ENCODE data around the gene GPRC5C. TPM values are rescaled to one million over a fixed set of nuclear protein-coding genes. Genes with fewer than 3 reads are reported as not detected.

The GPRC5C gene
- total RNA-seq, 4 donors from 2014 or later = 11.3 to 27.2 (median 14.3) TPM

- Histone ChIP-seq H3K27me3 (no peaks in the 10 kb centered on the region), H3K4me3 (no peak overlapping the region), H3K36me3 (peaks cover 0 to 12% of the 10 kb centered on the region in 2 donors), H3K9me3 (no peaks in the 10 kb centered on the region), H3K27ac (peak overlapping the region in 3 of 4 donors; percentile 43 to 64 (median 60)), H3K4me1 (peaks cover 0 to 65% (median 23%) of the 10 kb centered on the region in 3 donors)
- TF ChIP-seq, protein P1, sequence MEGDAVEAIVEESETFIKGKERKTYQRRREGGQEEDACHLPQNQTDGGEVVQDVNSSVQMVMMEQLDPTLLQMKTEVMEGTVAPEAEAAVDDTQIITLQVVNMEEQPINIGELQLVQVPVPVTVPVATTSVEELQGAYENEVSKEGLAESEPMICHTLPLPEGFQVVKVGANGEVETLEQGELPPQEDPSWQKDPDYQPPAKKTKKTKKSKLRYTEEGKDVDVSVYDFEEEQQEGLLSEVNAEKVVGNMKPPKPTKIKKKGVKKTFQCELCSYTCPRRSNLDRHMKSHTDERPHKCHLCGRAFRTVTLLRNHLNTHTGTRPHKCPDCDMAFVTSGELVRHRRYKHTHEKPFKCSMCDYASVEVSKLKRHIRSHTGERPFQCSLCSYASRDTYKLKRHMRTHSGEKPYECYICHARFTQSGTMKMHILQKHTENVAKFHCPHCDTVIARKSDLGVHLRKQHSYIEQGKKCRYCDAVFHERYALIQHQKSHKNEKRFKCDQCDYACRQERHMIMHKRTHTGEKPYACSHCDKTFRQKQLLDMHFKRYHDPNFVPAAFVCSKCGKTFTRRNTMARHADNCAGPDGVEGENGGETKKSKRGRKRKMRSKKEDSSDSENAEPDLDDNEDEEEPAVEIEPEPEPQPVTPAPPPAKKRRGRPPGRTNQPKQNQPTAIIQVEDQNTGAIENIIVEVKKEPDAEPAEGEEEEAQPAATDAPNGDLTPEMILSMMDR (IDR thresholded peaks at IDR 0.05) = no peak
- TF ChIP-seq POLR2AphosphoS5 (IDR thresholded peaks at IDR 0.05) (no peak), EP300 (IDR thresholded peaks at IDR 0.05) (no peak), POLR2A (IDR thresholded peaks at IDR 0.05) (no peak)
- ATAC-seq = no peak
- WGBS, 2 donors (ENCODE audit: low coverage in 1 of 2) = no CpG with 5 or more reads among the region's 5 CpGs
These were observed 17.9 kb downstream of the GPRC5C start for GRCh38 chr17:74449773-74450172.

GRCh38 chr17:74450231-74450630, 18.3 kb downstream of the GPRC5C start:
- no peaks in the 10 kb centered on the region for H3K9me3 ChIP-seq
- H3K4me1 ChIP-seq = peaks cover 0 to 65% (median 25%) of the 10 kb centered on the region in 3 donors
- H3K27ac ChIP-seq = peak overlapping the region in 1 of 4 donors; percentile 64
- WGBS, 2 donors (ENCODE audit: low coverage in 1 of 2) = 94% methylated on average over 3 of the region's 3 CpGs
- TF ChIP-seq, protein P1 (IDR thresholded peaks at IDR 0.05) = no peak
- no peak for TF ChIP-seq POLR2A (IDR thresholded peaks at IDR 0.05)
- no peaks in the 10 kb centered on the region for H3K27me3 ChIP-seq
- peaks cover 0 to 12% of the 10 kb centered on the region in 2 donors for H3K36me3 ChIP-seq
- no peak overlapping the region for H3K4me3 ChIP-seq
- ATAC-seq = no peak

DNA sequence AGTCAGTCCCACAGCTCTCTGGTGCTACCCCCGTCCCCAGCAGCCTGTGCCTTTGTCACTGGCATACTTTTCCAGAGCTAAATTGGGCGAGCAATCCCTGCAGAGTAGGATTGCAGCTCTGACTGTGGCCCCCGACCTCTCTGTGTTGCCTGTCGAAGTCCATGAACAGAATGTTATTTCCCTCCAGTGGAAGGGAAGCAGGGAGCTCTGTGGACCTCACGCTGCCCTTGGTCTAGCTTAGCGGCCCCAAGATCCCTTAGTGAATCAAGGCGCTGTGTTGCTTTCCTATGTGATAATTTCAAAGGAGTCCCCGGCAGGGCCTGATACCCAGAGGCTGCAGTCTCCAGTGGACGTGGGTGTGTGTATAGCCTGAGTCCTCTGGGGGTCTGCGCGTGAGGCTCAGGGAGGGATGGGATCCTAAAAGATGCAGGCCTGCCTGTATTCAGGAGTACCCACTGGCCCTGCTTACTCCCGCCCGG, 19.1 kb downstream of the GPRC5C start:
- peaks cover 0 to 12% of the 10 kb centered on the region in 2 donors for H3K36me3 ChIP-seq
- H3K27me3 ChIP-seq = no peaks in the 10 kb centered on the region
- H3K4me1 ChIP-seq = peaks cover 0 to 64% (median 25%) of the 10 kb centered on the region in 3 donors
- ATAC-seq = no peak
- H3K4me3 ChIP-seq = no peak overlapping the region
- WGBS, 2 donors (ENCODE audit: low coverage in 1 of 2) = 92% methylated on average over 5 of the region's 13 CpGs; no CpG with 5 or more reads in 1 of the 2 donors
- no peaks in the 10 kb centered on the region for H3K9me3 ChIP-seq
- TF ChIP-seq POLR2A (IDR thresholded peaks at IDR 0.05) = no peak
- TF ChIP-seq, protein P1 (IDR thresholded peaks at IDR 0.05) = no peak
- TF ChIP-seq POLR2AphosphoS5 (IDR thresholded peaks at IDR 0.05) = no peak
- no peak for TF ChIP-seq EP300 (IDR thresholded peaks at IDR 0.05)
- H3K27ac ChIP-seq = peak overlapping the region in 2 of 4 donors; percentile 14 to 64

- WGBS, 2 donors (ENCODE audit: low coverage in 1 of 2) = 77 to 83% methylated on average over 2 to 3 of the region's 6 CpGs
- Histone ChIP-seq H3K4me3 (no peak overlapping the region), H3K27ac (peak overlapping the region in 2 of 4 donors; percentile 88), H3K27me3 (no peaks in the 10 kb centered on the region), H3K36me3 (peaks cover 0 to 10% of the 10 kb centered on the region in 2 donors), H3K9me3 (no peaks in the 10 kb centered on the region), H3K4me1 (peaks cover 0 to 58% (median 25%) of the 10 kb centered on the region in 3 donors)
- TF ChIP-seq EP300 (IDR thresholded peaks at IDR 0.05) = no peak
- TF ChIP-seq, protein P1 (IDR thresholded peaks at IDR 0.05) = no peak
- no peak for TF ChIP-seq POLR2A (IDR thresholded peaks at IDR 0.05)
- TF ChIP-seq POLR2AphosphoS5 (IDR thresholded peaks at IDR 0.05) = no peak
- no peak for ATAC-seq
These were observed 19.7 kb downstream of the GPRC5C start for GRCh38 chr17:74451557-74451956.
